HCT116 (cell line): Measurements from ENCODE around the gene FKBP15. TPM values are rescaled to one million over a fixed set of nuclear protein-coding genes. Genes with fewer than 3 reads are reported as not detected.
A peak's percentile ranks its signal among the peaks of the same experiment; 100 is the strongest.

Experiments used
- ATAC-seq: fragments of 200-7000 bp; cut with Tn5 transposase; 2 replicates; pipeline ENCODE4 v1.9.1; 2020; ENCODE audit warnings: mild to moderate bottlenecking, moderate library complexity
- BruUV-seq: library from RNA; stranded (reverse); fragments of 400-500 nt; replicated peaks from 2 replicates; lab custom pipeline; 2021; lab: Mats Ljungman, UMichigan
- CTCF ChIA-PET: fragments of 300-600 bp; sonication (Branson Sonifier 250); formaldehyde crosslinking; loops from one replicate; lab custom pipeline; 2021; ENCODE audit warnings: antibody characterized with exemption; lab: Charles Lee
- POLR2A ChIA-PET: fragments of 300-600, 350-600 bp; sonication (Branson Sonifier 250); formaldehyde crosslinking; loops from one replicate; lab custom pipeline; 2021; ENCODE audit warnings: antibody characterized with exemption; lab: Charles Lee
- RAD21 ChIA-PET, 2 experiments: fragments of 300-600 bp; sonication (Branson Sonifier 250); formaldehyde crosslinking; loops; one replicate each; lab custom pipeline; 2023; ENCODE audit warnings: low total read pairs in 2 of 2; ENCODE audit not compliant: uncharacterized antibody in 2 of 2, unreplicated experiment in 2 of 2, low non-redundant PET in 1 of 2; lab: Charles Lee
- DNase-seq: peaks from one replicate; pipeline ENCODE4 v3.0.0-alpha.2; 2010; ENCODE audit warnings: low read depth, low spot score
- H2AFZ ChIP-seq: fragments of 200-600 bp; shearing (Covaris generic), sonication (generic); 2 replicates; pipeline ENCODE4 v1.6.1; 2017; ENCODE audit warnings: low read depth, mixed run types, mixed read lengths, antibody characterized with exemption, low read length; ENCODE audit not compliant: poor library complexity, severe bottlenecking
- H3K27ac ChIP-seq: 2 replicates; pipeline ENCODE4 v1.5.1; 2012; ENCODE audit warnings: low read depth, low read length
- H3K27me3 ChIP-seq: fragments of 200-600 bp; sonication (generic); 2 replicates; pipeline ENCODE4 v1.6.1; 2016; ENCODE audit warnings: mixed run types, low read length, mixed read lengths; ENCODE audit not compliant: insufficient read depth
- H3K36me3 ChIP-seq, 2 experiments: fragments of 200-500 bp in 1 of 2; fragments of 200-600 bp in 1 of 2; sonication (Bioruptor generic) in 1 of 2; sonication (generic) in 1 of 2; 2 replicates each; pipeline versions ENCODE4 v1.5.1 to v1.6.1; 2014 to 2016; ENCODE audit warnings: low read length in 2 of 2, inconsistent platforms in 1 of 2, mixed read lengths in 1 of 2, mixed run types in 1 of 2; ENCODE audit not compliant: insufficient read depth in 2 of 2, control insufficient read depth in 1 of 2
- H3K4me1 ChIP-seq, 2 experiments: fragments of 200-600 bp in 1 of 2; sonication (generic) in 1 of 2; 2 replicates each; pipeline versions ENCODE4 v1.5.1 to v1.6.1; 2012 to 2017; ENCODE audit warnings: low read length in 2 of 2, inconsistent platforms in 1 of 2, mild to moderate bottlenecking in 1 of 2, mixed read lengths in 1 of 2, mixed run types in 1 of 2, moderate library complexity in 1 of 2; ENCODE audit not compliant: insufficient read depth in 2 of 2, control insufficient read depth in 1 of 2
- H3K4me2 ChIP-seq: fragments of 200-600 bp; sonication (generic); 2 replicates; pipeline ENCODE4 v1.6.1; 2017; ENCODE audit warnings: mixed run types, low read length, mixed read lengths
- H3K4me3 ChIP-seq, 2 experiments: fragments of 200-600 bp in 1 of 2; sonication (generic) in 1 of 2; replicated peaks in 1 of 2; 2 replicates each; pipeline ENCODE4 v1.5.1; 2011 to 2016; ENCODE audit warnings: low read length in 2 of 2, control low read depth in 1 of 2, low read depth in 1 of 2, mild to moderate bottlenecking in 1 of 2, mixed read lengths in 1 of 2, mixed run types in 1 of 2
- H3K79me2 ChIP-seq: fragments of 200-600 bp; sonication (generic); 2 replicates; pipeline ENCODE4 v1.6.1; 2017; ENCODE audit warnings: mild to moderate bottlenecking, mixed run types, low read length, moderate library complexity, mixed read lengths; ENCODE audit not compliant: insufficient read depth
- H3K9ac ChIP-seq: fragments of 200-600 bp; sonication (generic); 2 replicates; pipeline ENCODE4 v1.6.1; 2016; ENCODE audit warnings: low read length, mixed read lengths
- H3K9me2 ChIP-seq: fragments of 200-600 bp; sonication (generic), shearing (Covaris generic); 2 replicates; pipeline ENCODE4 v1.6.1; 2017; ENCODE audit warnings: mixed run types, mild to moderate bottlenecking, moderate library complexity; ENCODE audit not compliant: insufficient read depth
- H3K9me3 ChIP-seq, 2 experiments: fragments of 200-500 bp in 1 of 2; fragments of 200-600 bp in 1 of 2; sonication (Bioruptor generic) in 1 of 2; sonication (generic) in 1 of 2; 2 replicates each; pipeline ENCODE4 v1.6.1; 2014 to 2017; ENCODE audit warnings: low read length in 2 of 2, mixed read lengths in 2 of 2, inconsistent platforms in 1 of 2, low read depth in 1 of 2, mild to moderate bottlenecking in 1 of 2, mixed run types in 1 of 2, moderate library complexity in 1 of 2; ENCODE audit not compliant: control insufficient read depth in 1 of 2, insufficient read depth in 1 of 2
- H4K20me1 ChIP-seq: fragments of 200-600 bp; sonication (generic), shearing (Covaris generic); 2 replicates; pipeline ENCODE4 v1.6.1; 2017; ENCODE audit warnings: mixed run types, mild to moderate bottlenecking, moderate library complexity; ENCODE audit not compliant: insufficient read depth
- EZH2 ChIP-seq: fragments of 200-600 bp; sonication (generic); IDR thresholded peaks from 2 replicates; pipeline ENCODE4 v1.6.1; 2017; ENCODE audit warnings: antibody characterized with exemption, mixed run types
- EZH2phosphoT487 ChIP-seq: fragments of 200-600 bp; IDR thresholded peaks from 2 replicates; pipeline ENCODE4 v1.6.1; 2018; ENCODE audit warnings: antibody characterized with exemption, borderline replicate concordance
- POLR2AphosphoS5 ChIP-seq: IDR thresholded peaks from 2 replicates; pipeline ENCODE4 v1.6.1; 2011; ENCODE audit warnings: mild to moderate bottlenecking, low read depth, low read length, moderate library complexity
- SIN3A ChIP-seq: IDR thresholded peaks from 2 replicates; pipeline ENCODE4 v1.6.1; 2012; ENCODE audit warnings: low read depth
- YY1 ChIP-seq: IDR thresholded peaks from 2 replicates; pipeline ENCODE4 v1.6.1; 2011; ENCODE audit warnings: low read length, low read depth, moderate library complexity, mild to moderate bottlenecking; ENCODE audit not compliant: insufficient replicate concordance; ENCODE audit errors: extremely low read depth
- intact Hi-C: fragments of 100-400 bp; cut with micrococcal nuclease; formaldehyde crosslinking; loops from 2 replicates; pipeline ENCODE4 v1.10.0; 2022
- total RNA-seq: library from RNA; stranded (reverse); gene quantifications from one replicate; pipeline ENCODE4 v1.2.1, GENCODE V29; 2021; ENCODE audit not compliant: unreplicated experiment
- TF ChIP-seq, protein P1 (sequence below): IDR thresholded peaks from 2 replicates; pipeline ENCODE4 v1.6.1; 2011; ENCODE audit warnings: mild to moderate bottlenecking, low read length, moderate library complexity; ENCODE audit not compliant: insufficient replicate concordance; ENCODE audit errors: extremely low read depth
- TF ChIP-seq, protein P2 (sequence below): IDR thresholded peaks from 2 replicates; pipeline ENCODE4 v1.6.1; 2012
- TF ChIP-seq, protein P3 (sequence below): IDR thresholded peaks from 2 replicates; pipeline ENCODE4 v1.6.1; 2012

Gene FKBP15
- total RNA-seq, 1 experiment from 2014 or later, result 13.8 TPM

DNA sequence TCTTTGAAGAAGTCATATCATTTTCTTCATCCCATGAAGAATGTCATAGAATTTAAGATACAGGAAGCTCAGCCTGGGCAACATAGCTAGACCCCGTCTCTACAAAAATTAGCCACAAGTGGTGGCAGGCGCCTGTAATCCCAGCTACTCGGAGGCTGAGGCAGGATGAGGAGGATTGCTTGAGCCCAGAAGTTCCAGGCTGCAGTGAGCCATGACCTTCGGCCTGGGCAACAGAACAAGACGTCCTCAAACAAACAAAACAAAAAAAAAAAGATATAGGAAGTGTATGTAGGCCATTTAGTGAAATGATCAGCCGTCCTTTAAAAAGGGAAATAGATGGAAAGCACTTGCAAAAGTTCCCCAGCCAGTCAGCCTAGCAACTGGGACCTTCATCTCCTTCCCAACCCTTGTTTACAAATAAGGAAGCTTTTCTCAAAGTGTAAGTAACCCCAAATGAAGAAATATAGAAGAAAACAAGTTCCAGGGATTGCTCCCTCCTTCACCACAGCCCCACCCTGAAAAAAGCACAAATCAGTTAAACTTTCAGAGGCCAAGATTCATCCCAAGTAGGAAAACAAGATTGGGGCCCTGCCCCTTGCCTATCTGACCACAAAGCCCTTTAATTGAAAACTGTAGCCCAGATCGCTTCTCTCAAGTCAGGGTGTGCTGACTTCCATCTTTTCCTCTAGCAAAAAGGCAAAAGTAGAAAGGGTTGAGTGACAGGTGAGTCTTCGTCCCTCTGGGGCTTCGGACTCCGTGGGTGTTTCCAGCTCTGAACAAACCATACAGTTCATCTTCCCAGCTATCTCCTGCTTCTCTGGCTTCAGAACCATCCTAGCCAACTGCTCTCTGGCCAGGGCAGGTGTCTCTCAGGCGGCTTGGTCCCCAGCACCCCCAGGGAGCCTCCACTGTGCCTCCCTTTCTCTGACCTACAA is 69.1 kb downstream of the FKBP15 start:
- BruUV-seq, result TSS peak; percentile 48
- intact Hi-C loops, result loop anchor here (5.0 kb wide), 1 partner anchor 70 kb away; the partner anchor contains the start of genes FKBP15 and SLC31A1
- Histone ChIP-seq H3K9me3 (no peaks in the 10 kb centered on the region), H3K36me3 (no peaks in the 10 kb centered on the region), H3K79me2 (no peaks in the 10 kb centered on the region), H3K4me3 (peak overlapping the region; percentile 80 to 83), H3K27ac (no peak overlapping the region), H2AFZ (no peak overlapping the region), H3K4me1 (peaks cover 11 to 23% of the 10 kb centered on the region in 2 experiments; a peak in 3 of 4 replicates), H4K20me1 (no peaks in the 10 kb centered on the region), H3K9ac (peak overlapping the region; percentile 70; the same call in 1 of the 2 replicates), H3K27me3 (no peaks in the 10 kb centered on the region), H3K4me2 (peak overlapping the region; percentile 65), H3K9me2 (no peaks in the 10 kb centered on the region)
- ChIA-PET RAD21 (no interaction called here), CTCF (no interaction called here), POLR2A (no interaction called here)
- no peak for ATAC-seq
- TF ChIP-seq EZH2 (no peak), EZH2phosphoT487 (no peak), SIN3A (no peak), POLR2AphosphoS5 (no peak), YY1 (no peak)
- TF ChIP-seq, protein P1, sequence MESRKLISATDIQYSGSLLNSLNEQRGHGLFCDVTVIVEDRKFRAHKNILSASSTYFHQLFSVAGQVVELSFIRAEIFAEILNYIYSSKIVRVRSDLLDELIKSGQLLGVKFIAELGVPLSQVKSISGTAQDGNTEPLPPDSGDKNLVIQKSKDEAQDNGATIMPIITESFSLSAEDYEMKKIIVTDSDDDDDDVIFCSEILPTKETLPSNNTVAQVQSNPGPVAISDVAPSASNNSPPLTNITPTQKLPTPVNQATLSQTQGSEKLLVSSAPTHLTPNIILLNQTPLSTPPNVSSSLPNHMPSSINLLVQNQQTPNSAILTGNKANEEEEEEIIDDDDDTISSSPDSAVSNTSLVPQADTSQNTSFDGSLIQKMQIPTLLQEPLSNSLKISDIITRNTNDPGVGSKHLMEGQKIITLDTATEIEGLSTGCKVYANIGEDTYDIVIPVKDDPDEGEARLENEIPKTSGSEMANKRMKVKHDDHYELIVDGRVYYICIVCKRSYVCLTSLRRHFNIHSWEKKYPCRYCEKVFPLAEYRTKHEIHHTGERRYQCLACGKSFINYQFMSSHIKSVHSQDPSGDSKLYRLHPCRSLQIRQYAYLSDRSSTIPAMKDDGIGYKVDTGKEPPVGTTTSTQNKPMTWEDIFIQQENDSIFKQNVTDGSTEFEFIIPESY, result no peak
- TF ChIP-seq, protein P2, sequence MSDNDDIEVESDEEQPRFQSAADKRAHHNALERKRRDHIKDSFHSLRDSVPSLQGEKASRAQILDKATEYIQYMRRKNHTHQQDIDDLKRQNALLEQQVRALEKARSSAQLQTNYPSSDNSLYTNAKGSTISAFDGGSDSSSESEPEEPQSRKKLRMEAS, result no peak
- TF ChIP-seq, protein P3, sequence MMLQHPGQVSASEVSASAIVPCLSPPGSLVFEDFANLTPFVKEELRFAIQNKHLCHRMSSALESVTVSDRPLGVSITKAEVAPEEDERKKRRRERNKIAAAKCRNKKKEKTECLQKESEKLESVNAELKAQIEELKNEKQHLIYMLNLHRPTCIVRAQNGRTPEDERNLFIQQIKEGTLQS, result no peak
- DNase-seq, result no peak
